HEK293 (cell line): Measurements from ENCODE around the gene PRPF38A.

Experiments used
- CTCF ChIA-PET: fragments of 350-600 bp; formaldehyde crosslinking; extraction: SDS; loops from one replicate; lab custom pipeline; 2021; ENCODE audit warnings: antibody characterized with exemption; lab: Yijun Ruan, JAX
- POLR2A ChIA-PET: fragments of 300-600 bp; formaldehyde crosslinking; extraction: SDS; loops from one replicate; lab custom pipeline; 2020; ENCODE audit warnings: antibody characterized with exemption, inconsistent platforms; lab: Yijun Ruan, JAX
- H3K27ac ChIP-seq: fragments of 200-500 bp; sonication (Bioruptor generic); 2 replicates; pipeline ENCODE4 v1.5.1; 2014; ENCODE audit warnings: low read depth, low read length, control low read depth, inconsistent platforms; ENCODE audit errors: extremely low read depth
- H3K36me3 ChIP-seq, 2 experiments: fragments of 200-500 bp in 1 of 2; sonication (Bioruptor generic) in 1 of 2; 1 replicate in 1 of 2; 2 replicates in 1 of 2; pipeline ENCODE4 v1.5.1; 2014 to 2017; ENCODE audit warnings: inconsistent platforms in 2 of 2, low read length in 2 of 2; ENCODE audit not compliant: control insufficient read depth in 2 of 2, insufficient read depth in 1 of 2
- H3K4me1 ChIP-seq: fragments of 200-500 bp; sonication (Bioruptor generic); 2 replicates; pipeline ENCODE4 v1.5.1; 2014; ENCODE audit warnings: mild to moderate bottlenecking, low read length, inconsistent platforms; ENCODE audit not compliant: control insufficient read depth, insufficient read depth
- H3K4me3 ChIP-seq: 2 replicates; pipeline ENCODE4 v1.5.1; 2011; ENCODE audit warnings: low read depth, mild to moderate bottlenecking, control low read depth, low read length, moderate library complexity
- H3K9me3 ChIP-seq: fragments of 200-500 bp; sonication (Bioruptor generic); 2 replicates; pipeline ENCODE4 v1.5.1; 2014; ENCODE audit warnings: low read depth, low read length, inconsistent platforms; ENCODE audit not compliant: control insufficient read depth, insufficient read depth
- ELK4 ChIP-seq: IDR thresholded peaks from 2 replicates; pipeline ENCODE4 v1.6.1; 2011; ENCODE audit warnings: mild to moderate bottlenecking, low read depth, low read length, borderline replicate concordance
- GLIS1 ChIP-seq: fragments of 450-650 bp; formaldehyde crosslinking; IDR thresholded peaks from 2 replicates; pipeline ENCODE4 v1.5.1; 2016; ENCODE audit warnings: missing biosample characterization, missing genetic modification characterization
- PRDM1 ChIP-seq: fragments of 450-650 bp; formaldehyde crosslinking; IDR thresholded peaks from 2 replicates; pipeline ENCODE4; 2016; ENCODE audit warnings: missing biosample characterization, missing genetic modification characterization
- PRDM10 ChIP-seq: fragments of 450-650 bp; formaldehyde crosslinking; IDR thresholded peaks from 2 replicates; pipeline ENCODE4 v1.5.1; 2016; ENCODE audit warnings: missing biosample characterization, missing genetic modification characterization
- PRDM2 ChIP-seq: fragments of 450-650 bp; formaldehyde crosslinking; IDR thresholded peaks from 2 replicates; pipeline ENCODE4 v1.5.1; 2016; ENCODE audit warnings: missing biosample characterization, missing genetic modification characterization, borderline replicate concordance
- TRIM28 ChIP-seq: IDR thresholded peaks from 2 replicates; pipeline ENCODE4 v1.6.1; 2011; ENCODE audit warnings: low read length, control low read depth, borderline replicate concordance
- YY1 ChIP-seq: fragments of 450-650 bp; formaldehyde crosslinking; IDR thresholded peaks from 2 replicates; pipeline ENCODE4 v1.5.1; 2018; ENCODE audit warnings: missing biosample characterization, missing genetic modification characterization
- ZNF184 ChIP-seq: fragments of 450-650 bp; IDR thresholded peaks from 2 replicates; pipeline ENCODE4 v1.5.1; 2018; ENCODE audit warnings: missing biosample characterization, mild to moderate bottlenecking, missing genetic modification characterization
- ZNF221 ChIP-seq: fragments of 450-650 bp; formaldehyde crosslinking; IDR thresholded peaks from 2 replicates; pipeline ENCODE4 v1.5.1; 2017; ENCODE audit warnings: missing biosample characterization, missing genetic modification characterization, borderline replicate concordance
- ZNF311 ChIP-seq: fragments of 450-650 bp; formaldehyde crosslinking; IDR thresholded peaks from 2 replicates; pipeline ENCODE4 v1.5.1; 2017; ENCODE audit warnings: missing biosample characterization, missing genetic modification characterization, borderline replicate concordance
- ZNF366 ChIP-seq: fragments of 450-650 bp; formaldehyde crosslinking; conservative IDR thresholded peaks from 2 replicates; pipeline ENCODE4 v1.5.1; 2016; ENCODE audit warnings: missing biosample characterization, missing genetic modification characterization
- ZNF394 ChIP-seq: fragments of 450-650 bp; formaldehyde crosslinking; IDR thresholded peaks from 2 replicates; pipeline ENCODE4 v1.5.1; 2016; ENCODE audit warnings: missing biosample characterization, missing genetic modification characterization, mild to moderate bottlenecking, moderate library complexity, borderline replicate concordance
- ZNF571 ChIP-seq: fragments of 450-650 bp; formaldehyde crosslinking; IDR thresholded peaks from 2 replicates; pipeline ENCODE4 v1.5.0; 2017; ENCODE audit warnings: missing biosample characterization, missing genetic modification characterization
- ZNF585B ChIP-seq: fragments of 450-650 bp; formaldehyde crosslinking; IDR thresholded peaks from 2 replicates; pipeline ENCODE4 v1.5.1; 2016; ENCODE audit warnings: missing biosample characterization, missing genetic modification characterization
- ZNF701 ChIP-seq: fragments of 450-650 bp; formaldehyde crosslinking; IDR thresholded peaks from 2 replicates; pipeline ENCODE4 v1.5.1; 2016; ENCODE audit warnings: missing biosample characterization, missing genetic modification characterization
- ZNF704 ChIP-seq: fragments of 450-650 bp; formaldehyde crosslinking; IDR thresholded peaks from 2 replicates; pipeline ENCODE4 v1.5.1; 2016; ENCODE audit warnings: missing biosample characterization, missing genetic modification characterization
- ZNF768 ChIP-seq: fragments of 450-650 bp; formaldehyde crosslinking; IDR thresholded peaks from 2 replicates; pipeline ENCODE4 v1.5.1; 2018; ENCODE audit warnings: missing biosample characterization, mild to moderate bottlenecking, missing genetic modification characterization
- ZNF791 ChIP-seq: fragments of 450-650 bp; formaldehyde crosslinking; IDR thresholded peaks from 2 replicates; pipeline ENCODE4 v1.5.1; 2016; ENCODE audit warnings: missing biosample characterization, missing genetic modification characterization
- ZNF792 ChIP-seq: fragments of 450-650 bp; formaldehyde crosslinking; IDR thresholded peaks from 2 replicates; pipeline ENCODE4 v1.5.1; 2016; ENCODE audit warnings: missing biosample characterization, missing genetic modification characterization

The PRPF38A gene

GRCh38 chr1:52426371-52426770 lies 22.0 kb downstream of the PRPF38A start (continued):
- TF ChIP-seq PRDM2 (tag by site-specific recombination) = no peak
- no peak for TF ChIP-seq PRDM1 (tag by site-specific recombination)
- TF ChIP-seq ZNF791 (tag by site-specific recombination) = no peak
- no peak for TF ChIP-seq YY1 (tag by site-specific recombination)
- no peak for TF ChIP-seq ZNF585B (tag by site-specific recombination)
- TF ChIP-seq ZNF792 = no peak

- POLR2A ChIA-PET = interaction anchor here (0.6 kb wide), 2 partner anchors 118 to 1980 kb away, joined by 4 to 6 read pairs; no protein-coding TSS in a partner anchor
- Histone ChIP-seq H3K27ac (no peak overlapping the region), H3K4me1 (no peaks in the 10 kb centered on the region), H3K36me3 (peaks cover 31 to 65% of the 10 kb centered on the region in 2 experiments), H3K9me3 (no peaks in the 10 kb centered on the region), H3K4me3 (no peak overlapping the region)
- CTCF ChIA-PET = no interaction called here
- TF ChIP-seq PRDM10 (no peak), PRDM1 (tag by site-specific recombination) (peak; percentile 38; the same call in 1 of the 2 replicates)
Observed at GRCh38 chr1:52427152-52427551, 22.8 kb downstream of the PRPF38A start.

GRCh38 chr1:52432807-52433206 lies 28.4 kb downstream of the PRPF38A start:
- Histone ChIP-seq H3K4me3 (no peak overlapping the region), H3K4me1 (no peaks in the 10 kb centered on the region), H3K9me3 (no peaks in the 10 kb centered on the region), H3K27ac (no peak overlapping the region), H3K36me3 (peaks cover 34 to 70% of the 10 kb centered on the region in 2 experiments)
- ChIA-PET CTCF (interaction anchor here (0.6 to 0.7 kb wide), 2 partner anchors 135 to 146 kb away, joined by 3 to 4 read pairs; no protein-coding TSS in a partner anchor), POLR2A (no interaction called here)
- TF ChIP-seq ZNF768 = no peak
- no peak for TF ChIP-seq TRIM28
- no peak for TF ChIP-seq ZNF184 (tag by site-specific recombination)
- TF ChIP-seq ZNF571 (tag by site-specific recombination) = no peak
- TF ChIP-seq ELK4 = no peak
- TF ChIP-seq ZNF366 (tag by site-specific recombination) = no peak
- TF ChIP-seq GLIS1 (tag by site-specific recombination) = no peak
- TF ChIP-seq ZNF704 = no peak
- TF ChIP-seq ZNF394 = no peak
- TF ChIP-seq ZNF221 (tag by site-specific recombination) = no peak
- TF ChIP-seq ZNF311 (tag by site-specific recombination) = no peak
- no peak for TF ChIP-seq ZNF701 (tag by site-specific recombination)
